M059J (cell line): ENCODE data around the gene VAMP2. TPM values are rescaled to one million over a fixed set of nuclear protein-coding genes. Genes with fewer than 3 reads are reported as not detected.
A peak's percentile ranks its signal among the peaks of the same experiment; 100 is the strongest.

Source experiments
- DNase-seq: peaks from one replicate; pipeline ENCODE4 v3.0.0-alpha.2; 2012; ENCODE audit warnings: low read depth
- total RNA-seq: library from RNA; depleted of rRNA; stranded (reverse); fragments of >200 nt; shearing (Covaris generic); gene quantifications from 2 replicates; pipeline ENCODE4 v1.2.3, GENCODE V29; 2014

Gene VAMP2
- total RNA-seq, 1 experiment from 2014 or later: 3.8 TPM

GRCh38 chr17:8143581-8144400 lies 19.0 kb downstream of the VAMP2 start:
- DNase-seq: no peak

- no peak for DNase-seq
Measured at GRCh38 chr17:8142887-8143580, 19.7 kb downstream of the VAMP2 start.

- no peak for DNase-seq
Measured at GRCh38 chr17:8142158-8142886, 20.4 kb downstream of the VAMP2 start.

- no peak for DNase-seq
Measured at GRCh38 chr17:8141741-8142140, 21.0 kb downstream of the VAMP2 start.

GRCh38 chr17:8141045-8141444 lies 21.7 kb downstream of the VAMP2 start:
- no peak for DNase-seq

- no peak for DNase-seq
Measured at GRCh38 chr17:8140065-8141029, 22.4 kb downstream of the VAMP2 start.

- peak; percentile 97 for DNase-seq
Measured at GRCh38 chr17:8138672-8139371, 23.9 kb downstream of the VAMP2 start.

GRCh38 chr17:8138374-8138671 lies 24.4 kb downstream of the VAMP2 start:
- no peak for DNase-seq

- no peak for DNase-seq
Measured at GRCh38 chr17:8137645-8138373, 24.9 kb downstream of the VAMP2 start.

GRCh38 chr17:8133941-8134340 lies 28.8 kb downstream of the VAMP2 start:
- peak; percentile 13 for DNase-seq

- DNase-seq: no peak
Measured at GRCh38 chr17:8133399-8133798, 29.3 kb downstream of the VAMP2 start.

GRCh38 chr17:8131844-8132441 lies 30.8 kb downstream of the VAMP2 start:
- peak; percentile 66 for DNase-seq

- no peak for DNase-seq
Measured at GRCh38 chr17:8128125-8128784, 34.5 kb downstream of the VAMP2 start.

- DNase-seq: peak; percentile 47
Measured at GRCh38 chr17:8126491-8127066, 36.2 kb downstream of the VAMP2 start.

GRCh38 chr17:8125947-8126490 lies 36.7 kb downstream of the VAMP2 start:
- DNase-seq: peak; percentile 47

GRCh38 chr17:8125154-8125946 lies 37.4 kb downstream of the VAMP2 start:
- DNase-seq: peak; percentile 71

GRCh38 chr17:8124350-8125153 lies 38.2 kb downstream of the VAMP2 start:
- DNase-seq: peak; percentile 44
